Ascending aorta (tissue), 2 donors: ENCODE data around the gene UBA3. TPM values are rescaled to one million over a fixed set of nuclear protein-coding genes. Genes with fewer than 3 reads are reported as not detected.
A peak's percentile ranks its signal among the peaks of the same experiment; 100 is the strongest.

Source experiments
- DNase-seq, 2 donors: peaks; one replicate each; pipeline ENCODE4 v3.0.0-alpha.2; 2019; ENCODE audit warnings: low spot score in 2 of 2
- H3K27ac ChIP-seq, 2 donors: fragments of 200-600 bp; sonication (generic); one replicate each; pipeline ENCODE4 v1.5.1; 2016 to 2017; ENCODE audit warnings: mild to moderate bottlenecking in 1 of 2
- H3K27me3 ChIP-seq: fragments of 200-600 bp; sonication (generic); one replicate; pipeline ENCODE4 v1.5.1; 2017
- H3K36me3 ChIP-seq, 2 donors: fragments of 200-600 bp; sonication (generic); one replicate each; pipeline ENCODE4 v1.5.1; 2016
- H3K4me1 ChIP-seq, 2 donors: fragments of 200-600 bp; sonication (generic); one replicate each; pipeline ENCODE4 v1.5.1; 2016 to 2017; ENCODE audit warnings: mild to moderate bottlenecking in 1 of 2
- H3K4me3 ChIP-seq, 2 donors: fragments of 200-600 bp; sonication (generic); one replicate each; pipeline ENCODE4 v1.5.1; 2016 to 2017; ENCODE audit warnings: mild to moderate bottlenecking in 1 of 2
- H3K9me3 ChIP-seq, 2 donors: fragments of 200-600 bp; sonication (generic); one replicate each; pipeline ENCODE4 v1.5.1; 2016
- CTCF ChIP-seq, 3 experiments: fragments of 200-600 bp in 2 of 3; fragments of 450-650 bp in 1 of 3; sonication (generic) in 2 of 3; IDR thresholded peaks; one replicate each; pipeline ENCODE4 v1.5.1; 2016 to 2019; ENCODE audit warnings: antibody characterized with exemption in 3 of 3, mild to moderate bottlenecking in 1 of 3, moderate library complexity in 1 of 3
- intact Hi-C: fragments of 100-400 bp; cut with DNase I; formaldehyde crosslinking; loops from one replicate; pipeline ENCODE4 v1.15.1; 2023
- total RNA-seq: library from RNA; depleted of rRNA; stranded (reverse); fragments of >200 nt; gene quantifications from one replicate; pipeline ENCODE4 v1.1.0, GENCODE V29; 2016

UBA3 gene
- total RNA-seq, 1 donor from 2014 or later, result 18.2 TPM

- DNase-seq, result no peak
- peak overlapping the region; percentile 9 to 18 for H3K4me3 ChIP-seq
- peak overlapping the region; percentile 70 to 88 for H3K27ac ChIP-seq
- no peaks in the 10 kb centered on the region for H3K9me3 ChIP-seq
- TF ChIP-seq CTCF (IDR thresholded peaks at IDR 0.05), result no peak
- no peaks in the 10 kb centered on the region for H3K27me3 ChIP-seq
- intact Hi-C loops, result no loop called here
- peaks cover 0 to 1% of the 10 kb centered on the region in 2 donors for H3K36me3 ChIP-seq
- peaks cover 12 to 87% of the 10 kb centered on the region in 2 donors for H3K4me1 ChIP-seq
These were observed 14.5 kb upstream of the UBA3 start for GRCh38 chr3:69094467-69095205.

- no peak for DNase-seq
- H3K4me1 ChIP-seq, result peaks cover 17 to 89% of the 10 kb centered on the region in 2 donors
- no peaks in the 10 kb centered on the region for H3K9me3 ChIP-seq
- no peak for TF ChIP-seq CTCF (IDR thresholded peaks at IDR 0.05)
- H3K36me3 ChIP-seq, result no peaks in the 10 kb centered on the region
- peak overlapping the region; percentile 5 for H3K4me3 ChIP-seq
- H3K27ac ChIP-seq, result peak overlapping the region; percentile 70 to 88
- intact Hi-C loops, result no loop called here
- no peaks in the 10 kb centered on the region for H3K27me3 ChIP-seq
These were observed 11.9 kb upstream of the UBA3 start for GRCh38 chr3:69092030-69092516.

GRCh38 chr3:69091389-69092029, 11.3 kb upstream of the UBA3 start:
- Histone ChIP-seq H3K4me1 (peaks cover 20 to 90% of the 10 kb centered on the region in 2 donors), H3K4me3 (peak overlapping the region; percentile 5), H3K27me3 (no peaks in the 10 kb centered on the region), H3K27ac (peak overlapping the region; percentile 70 to 88), H3K9me3 (no peaks in the 10 kb centered on the region), H3K36me3 (no peaks in the 10 kb centered on the region)
- intact Hi-C loops, result no loop called here
- TF ChIP-seq CTCF (IDR thresholded peaks at IDR 0.05), result no peak
- no peak for DNase-seq

GRCh38 chr3:69090021-69090420, 9.9 kb upstream of the UBA3 start:
- H3K27ac ChIP-seq, result peak overlapping the region; percentile 94
- DNase-seq, result no peak
- peaks cover 20 to 77% of the 10 kb centered on the region in 2 donors for H3K4me1 ChIP-seq
- no peaks in the 10 kb centered on the region for H3K27me3 ChIP-seq
- intact Hi-C loops, result no loop called here
- H3K4me3 ChIP-seq, result peak overlapping the region in 1 of 2 donors; percentile 3
- TF ChIP-seq CTCF (IDR thresholded peaks at IDR 0.05), result no peak
- H3K36me3 ChIP-seq, result no peaks in the 10 kb centered on the region
- H3K9me3 ChIP-seq, result no peaks in the 10 kb centered on the region

GRCh38 chr3:69088063-69088462, 7.9 kb upstream of the UBA3 start:
- TF ChIP-seq CTCF (IDR thresholded peaks at IDR 0.05), result no peak
- Histone ChIP-seq H3K27ac (peak overlapping the region; percentile 94), H3K4me3 (peak overlapping the region; percentile 24 to 87), H3K36me3 (no peaks in the 10 kb centered on the region), H3K27me3 (no peaks in the 10 kb centered on the region), H3K4me1 (peaks cover 16 to 69% of the 10 kb centered on the region in 2 donors), H3K9me3 (no peaks in the 10 kb centered on the region)
- DNase-seq, result no peak
- intact Hi-C loops, result no loop called here
